GM23248 (cell line): ENCODE measurements around the gene C12orf56.

Experiments
- EZH2 ChIP-seq: fragments of 200-600 bp; sonication (generic); IDR thresholded peaks from 2 replicates; pipeline ENCODE4 v1.6.1; 2018; ENCODE audit warnings: antibody characterized with exemption, mild to moderate bottlenecking; ENCODE audit not compliant: insufficient read depth, poor library complexity, severe bottlenecking
- EZH2phosphoT487 ChIP-seq: fragments of 200-600 bp; sonication (generic); IDR thresholded peaks from 2 replicates; pipeline ENCODE4 v1.6.1; 2018; ENCODE audit warnings: antibody characterized with exemption, moderate library complexity, mild to moderate bottlenecking, low read depth; ENCODE audit not compliant: insufficient read depth

- no peak for TF ChIP-seq EZH2phosphoT487
- no peak for TF ChIP-seq EZH2
Observed at GRCh38 chr12:64440100-64440499, 49.5 kb upstream of the C12orf56 start.
